Measurements from ENCODE around the gene HNRNPF. TPM values are rescaled to one million over a fixed set of nuclear protein-coding genes. Genes with fewer than 3 reads are reported as not detected.

HNRNPF gene
- total and polyA plus RNA-seq, 2 of the 8 experiments (the other 6 are each of a cell fraction or from before 2014, with no cell fraction given) = 209 to 389 TPM

GRCh38 chr10:43343126-43343525 is 65.9 kb downstream of the HNRNPF start:
- no peak overlapping the region for H3K56ac ChIP-seq (replicated peaks; ENCODE audit: insufficient read length, low read depth, low read length)
- DNase-seq (ENCODE audit: low read depth in 1 of 2, low spot score in 2 of 2) (no peak), FAIRE-seq (no peak)
- no peak overlapping the region for H2BK20ac ChIP-seq (ENCODE audit: low read length)
- no peak overlapping the region for H2BK120ac ChIP-seq (replicated peaks; ENCODE audit: low read depth, low read length)
- H3K18ac ChIP-seq (ENCODE audit: extremely low read depth, low read length) = no peak overlapping the region
- no peaks in the 10 kb centered on the region for H4K20me1 ChIP-seq (replicated peaks in 1 of 2; ENCODE audit: control insufficient read depth in 1 of 2, insufficient read depth in 2 of 2, low read length in 2 of 2)
- H3K79me2 ChIP-seq (ENCODE audit: control insufficient read depth in 1 of 2, insufficient read depth in 2 of 2, low read length in 2 of 2) = no peaks in the 10 kb centered on the region
- H4K91ac ChIP-seq (replicated peaks; ENCODE audit: insufficient read length, low read length) = no peak overlapping the region
- H3K9ac ChIP-seq (replicated peaks in 1 of 4; ENCODE audit: extremely low read depth in 1 of 4, low read depth in 3 of 4, low read length in 3 of 4) = no peak overlapping the region
- no peak overlapping the region for H3K4me3 ChIP-seq (ENCODE audit: extremely low read depth in 1 of 4, insufficient read depth in 2 of 4, low read depth in 3 of 4, low read length in 4 of 4)
- H2AFZ ChIP-seq (ENCODE audit: low read length) = no peak overlapping the region
- TF ChIP-seq EP300 (IDR thresholded peaks at IDR 0.05; ENCODE audit: borderline replicate concordance in 1 of 2, low read depth in 2 of 2, low read length in 2 of 2) (no peak), POU5F1 (IDR thresholded peaks at IDR 0.05; ENCODE audit: low read depth, low read length) (no peak)
- no peak overlapping the region for H2BK15ac ChIP-seq (ENCODE audit: low read length)
- H4K5ac ChIP-seq (ENCODE audit: insufficient read length, low read depth, low read length) = no peak overlapping the region
- H3K79me1 ChIP-seq (ENCODE audit: low read depth, low read length) = no peaks in the 10 kb centered on the region
- no peak overlapping the region for H3K14ac ChIP-seq (ENCODE audit: insufficient read length)
- no peaks in the 10 kb centered on the region for H3K23me2 ChIP-seq (ENCODE audit: low read depth, low read length)
- no peak overlapping the region for H2BK12ac ChIP-seq (ENCODE audit: low read depth, low read length)
- H3K23ac ChIP-seq (ENCODE audit: insufficient read length) = no peak overlapping the region
- no peak overlapping the region for H3K27ac ChIP-seq (ENCODE audit: low read depth, low read length)
- no peak overlapping the region for H2AK5ac ChIP-seq (ENCODE audit: low read depth, low read length)
- ChIA-PET CTCF (ENCODE audit: partially characterized antibody) (interaction anchor here (1.3 kb wide), 1 partner anchor 77 kb away, joined by 3 read pairs; no protein-coding TSS in a partner anchor), POLR2A (ENCODE audit: partially characterized antibody) (no interaction called here)
- no peaks in the 10 kb centered on the region for H3K27me3 ChIP-seq (replicated peaks in 1 of 4; ENCODE audit: control insufficient read depth in 3 of 4, extremely low read depth in 1 of 4, insufficient read depth in 3 of 4, low read length in 3 of 4)
- H2BK5ac ChIP-seq (ENCODE audit: low read depth, low read length) = no peak overlapping the region
- no peak overlapping the region for H3K4me2 ChIP-seq (ENCODE audit: insufficient read depth in 1 of 2, low read depth in 2 of 2, low read length in 2 of 2)
- H4K8ac ChIP-seq (ENCODE audit: extremely low read depth, insufficient read depth, low read length) = no peak overlapping the region
- H3K36me3 ChIP-seq (ENCODE audit: control insufficient read depth in 2 of 4, insufficient read depth in 4 of 4, low read length in 3 of 4) = no peaks in the 10 kb centered on the region
- no peaks in the 10 kb centered on the region for H3K9me3 ChIP-seq (ENCODE audit: insufficient read depth in 2 of 2, low read depth in 1 of 2, low read length in 1 of 2)
- no peak overlapping the region for H3K4ac ChIP-seq (replicated peaks; ENCODE audit: insufficient read length, low read depth, low read length)
- WGBS, 2 experiments (ENCODE audit: extremely low coverage in 1 of 2, insufficient coverage in 1 of 2, insufficient read length in 1 of 2, insufficient replicate concordance in 2 of 2, low coverage in 1 of 2, low lambda C conversion rate in 2 of 2, missing lambda C conversion rate in 1 of 2) = 91% methylated on average over 14 of the region's 15 CpGs; no CpG with 5 or more reads in 1 of the 2 experiments
- H3K4me1 ChIP-seq (replicated peaks in 1 of 4; ENCODE audit: control insufficient read depth in 3 of 4, insufficient read depth in 4 of 4, low read length in 3 of 4) = peaks cover 0 to 6% (median 2%) of the 10 kb centered on the region in 4 experiments; a peak in 5 of 7 replicates

Measured in H1 (cell line).